ENCODE measurements around the gene KLHDC4. TPM values are rescaled to one million over a fixed set of nuclear protein-coding genes. Genes with fewer than 3 reads are reported as not detected.

Gene KLHDC4
- total and polyA plus RNA-seq, 5 donors from 2014 or later = 17.0 to 104 (median 17.5) TPM

GRCh38 chr16:87709677-87710076 lies 56.1 kb downstream of the KLHDC4 start:
- Mint-ChIP-seq H3K4me1 (peaks cover 4 to 28% (median 11%) of the 10 kb centered on the region in 4 donors), H3K4me3 (no peak overlapping the region), H3K36me3 (peaks cover 21% of the 10 kb centered on the region), H3K27ac (no peak overlapping the region), H3K27me3 (no peaks in the 10 kb centered on the region), H3K9me3 (no peaks in the 10 kb centered on the region)
- no peak for ATAC-seq (ENCODE audit: low read depth in 2 of 2)
- H3K27me3 ChIP-seq (ENCODE audit: control insufficient read depth, insufficient read depth, low read length) = no peaks in the 10 kb centered on the region
- no peaks in the 10 kb centered on the region for H3K9me3 ChIP-seq (ENCODE audit: control insufficient read depth in 2 of 2, low read length in 2 of 2)
- DNase-seq = no peak
- H3K4me3 ChIP-seq (ENCODE audit: low read depth, low read length) = no peak overlapping the region
- H3K4me1 ChIP-seq (ENCODE audit: control insufficient read depth, insufficient read depth, low read length, poor library complexity, severe bottlenecking) = peaks cover 18% of the 10 kb centered on the region
- H3K27ac ChIP-seq (ENCODE audit: insufficient read depth, low read length, poor library complexity, severe bottlenecking) = no peak overlapping the region
- peaks cover 58% of the 10 kb centered on the region for H3K36me3 ChIP-seq (ENCODE audit: control insufficient read depth, insufficient read depth, low read length)

- peaks cover 56% of the 10 kb centered on the region for H3K36me3 ChIP-seq (ENCODE audit: control insufficient read depth, insufficient read depth, low read length)
These were observed 56.7 kb downstream of the KLHDC4 start for GRCh38 chr16:87708881-87709638.

DNA sequence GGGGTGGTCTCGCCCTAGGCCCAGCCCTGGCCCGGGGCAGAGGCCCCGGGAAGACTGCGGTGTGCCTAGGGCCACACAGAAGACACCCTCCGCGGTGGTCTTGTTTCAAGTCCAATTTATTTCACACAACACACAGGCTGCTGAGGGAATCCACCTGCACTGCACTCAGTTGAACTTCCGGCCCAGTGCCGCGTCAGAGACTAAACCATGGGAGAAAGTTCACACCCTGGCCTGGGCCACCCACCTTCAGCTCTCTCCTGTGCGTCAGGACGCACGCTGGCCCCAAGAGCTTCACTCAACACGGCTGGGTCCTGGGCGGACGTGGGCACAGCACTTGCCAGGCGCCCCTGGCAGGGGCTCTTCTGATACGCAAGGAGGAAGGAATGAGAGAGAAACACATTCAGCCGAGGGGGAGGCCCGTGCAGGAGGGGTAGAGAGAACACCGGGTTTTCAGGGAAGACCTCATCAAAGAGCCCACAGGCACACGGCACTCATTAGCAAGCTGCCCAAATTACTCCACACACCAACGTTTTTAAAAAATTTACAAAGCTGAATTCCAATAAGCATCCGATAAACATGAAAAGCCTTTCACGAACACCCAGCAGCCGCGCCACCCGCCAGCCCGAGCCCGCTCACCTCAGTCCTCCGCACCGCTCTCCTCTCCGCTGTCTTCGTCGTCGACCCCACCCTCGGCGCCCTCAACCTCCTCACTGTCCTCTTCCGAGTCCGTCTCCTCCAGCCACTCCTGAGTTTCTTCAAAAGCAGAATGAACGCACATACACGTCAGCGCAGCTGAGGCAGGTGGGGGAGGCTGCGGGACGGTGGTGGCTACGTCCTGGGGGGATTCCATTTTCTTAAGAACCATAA lies 57.8 kb downstream of the KLHDC4 start:
- peaks cover 13% of the 10 kb centered on the region for H3K4me1 ChIP-seq (ENCODE audit: control insufficient read depth, insufficient read depth, low read length, poor library complexity, severe bottlenecking)
- H3K27me3 ChIP-seq (ENCODE audit: control insufficient read depth, insufficient read depth, low read length) = no peaks in the 10 kb centered on the region
- Mint-ChIP-seq H3K36me3 (peaks cover 14% of the 10 kb centered on the region), H3K27ac (no peak overlapping the region), H3K4me1 (peaks cover 0 to 24% (median 2%) of the 10 kb centered on the region in 4 donors), H3K27me3 (no peaks in the 10 kb centered on the region), H3K9me3 (no peaks in the 10 kb centered on the region), H3K4me3 (no peak overlapping the region)
- no peak overlapping the region for H3K27ac ChIP-seq (ENCODE audit: insufficient read depth, low read length, poor library complexity, severe bottlenecking)
- ATAC-seq (ENCODE audit: low read depth in 2 of 2) (no peak), DNase-seq (no peak)
- no peak overlapping the region for H3K4me3 ChIP-seq (ENCODE audit: low read depth, low read length)
- no peaks in the 10 kb centered on the region for H3K9me3 ChIP-seq (ENCODE audit: control insufficient read depth in 2 of 2, low read length in 2 of 2)
- peaks cover 51% of the 10 kb centered on the region for H3K36me3 ChIP-seq (ENCODE audit: control insufficient read depth, insufficient read depth, low read length)

More at GRCh38 chr16:87708881-87709638, 56.7 kb downstream of the KLHDC4 start:
- no peaks in the 10 kb centered on the region for H3K9me3 Mint-ChIP-seq
- Histone ChIP-seq H3K4me1 (ENCODE audit: control insufficient read depth, insufficient read depth, low read length, poor library complexity, severe bottlenecking) (peaks cover 13% of the 10 kb centered on the region), H3K4me3 (ENCODE audit: low read depth, low read length) (no peak overlapping the region), H3K9me3 (ENCODE audit: control insufficient read depth in 2 of 2, low read length in 2 of 2) (no peaks in the 10 kb centered on the region), H3K27ac (ENCODE audit: insufficient read depth, low read length, poor library complexity, severe bottlenecking) (no peak overlapping the region), H3K27me3 (ENCODE audit: control insufficient read depth, insufficient read depth, low read length) (no peaks in the 10 kb centered on the region)
- ATAC-seq (ENCODE audit: low read depth in 2 of 2) = no peak
- H3K4me3 Mint-ChIP-seq = no peak overlapping the region
- peaks cover 17% of the 10 kb centered on the region for H3K36me3 Mint-ChIP-seq
- DNase-seq = no peak
- H3K4me1 Mint-ChIP-seq = peaks cover 4 to 25% (median 8%) of the 10 kb centered on the region in 4 donors
- no peak overlapping the region for H3K27ac Mint-ChIP-seq
- H3K27me3 Mint-ChIP-seq = no peaks in the 10 kb centered on the region

- no peak overlapping the region for H3K27ac Mint-ChIP-seq
- Histone ChIP-seq H3K9me3 (ENCODE audit: control insufficient read depth in 2 of 2, low read length in 2 of 2) (no peaks in the 10 kb centered on the region), H3K27me3 (ENCODE audit: control insufficient read depth, insufficient read depth, low read length) (no peaks in the 10 kb centered on the region), H3K4me1 (ENCODE audit: control insufficient read depth, insufficient read depth, low read length, poor library complexity, severe bottlenecking) (peaks cover 16% of the 10 kb centered on the region), H3K36me3 (ENCODE audit: control insufficient read depth, insufficient read depth, low read length) (peaks cover 45% of the 10 kb centered on the region), H3K27ac (ENCODE audit: insufficient read depth, low read length, poor library complexity, severe bottlenecking) (no peak overlapping the region), H3K4me3 (ENCODE audit: low read depth, low read length) (no peak overlapping the region)
- H3K9me3 Mint-ChIP-seq = no peaks in the 10 kb centered on the region
- no peaks in the 10 kb centered on the region for H3K27me3 Mint-ChIP-seq
- H3K4me3 Mint-ChIP-seq = no peak overlapping the region
- DNase-seq (no peak), ATAC-seq (ENCODE audit: low read depth in 2 of 2) (no peak)
- peaks cover 0 to 24% (median 8%) of the 10 kb centered on the region in 4 donors for H3K4me1 Mint-ChIP-seq
- peaks cover 14% of the 10 kb centered on the region for H3K36me3 Mint-ChIP-seq
These were observed 58.7 kb downstream of the KLHDC4 start for GRCh38 chr16:87707097-87707496.

GRCh38 chr16:87706278-87707000 lies 59.3 kb downstream of the KLHDC4 start:
- no peaks in the 10 kb centered on the region for H3K9me3 Mint-ChIP-seq
- Histone ChIP-seq H3K36me3 (ENCODE audit: control insufficient read depth, insufficient read depth, low read length) (peaks cover 44% of the 10 kb centered on the region), H3K27me3 (ENCODE audit: control insufficient read depth, insufficient read depth, low read length) (no peaks in the 10 kb centered on the region), H3K4me1 (ENCODE audit: control insufficient read depth, insufficient read depth, low read length, poor library complexity, severe bottlenecking) (peaks cover 20% of the 10 kb centered on the region), H3K4me3 (ENCODE audit: low read depth, low read length) (no peak overlapping the region), H3K9me3 (ENCODE audit: control insufficient read depth in 2 of 2, low read length in 2 of 2) (no peaks in the 10 kb centered on the region), H3K27ac (ENCODE audit: insufficient read depth, low read length, poor library complexity, severe bottlenecking) (no peak overlapping the region)
- no peak for ATAC-seq (ENCODE audit: low read depth in 2 of 2)
- peaks cover 0 to 28% (median 11%) of the 10 kb centered on the region in 4 donors for H3K4me1 Mint-ChIP-seq
- peaks cover 14% of the 10 kb centered on the region for H3K36me3 Mint-ChIP-seq
- H3K27me3 Mint-ChIP-seq = no peaks in the 10 kb centered on the region
- DNase-seq = no peak
- no peak overlapping the region for H3K27ac Mint-ChIP-seq
- no peak overlapping the region for H3K4me3 Mint-ChIP-seq

GRCh38 chr16:87705771-87706277 lies 60.0 kb downstream of the KLHDC4 start:
- Mint-ChIP-seq H3K4me1 (peaks cover 0 to 30% (median 11%) of the 10 kb centered on the region in 4 donors), H3K4me3 (no peak overlapping the region), H3K27ac (no peak overlapping the region), H3K9me3 (no peaks in the 10 kb centered on the region), H3K36me3 (peaks cover 14% of the 10 kb centered on the region), H3K27me3 (no peaks in the 10 kb centered on the region)
- DNase-seq (no peak), ATAC-seq (ENCODE audit: low read depth in 2 of 2) (no peak)
- Histone ChIP-seq H3K4me1 (ENCODE audit: control insufficient read depth, insufficient read depth, low read length, poor library complexity, severe bottlenecking) (peaks cover 20% of the 10 kb centered on the region), H3K27me3 (ENCODE audit: control insufficient read depth, insufficient read depth, low read length) (no peaks in the 10 kb centered on the region), H3K4me3 (ENCODE audit: low read depth, low read length) (no peak overlapping the region), H3K36me3 (ENCODE audit: control insufficient read depth, insufficient read depth, low read length) (peaks cover 38% of the 10 kb centered on the region), H3K27ac (ENCODE audit: insufficient read depth, low read length, poor library complexity, severe bottlenecking) (no peak overlapping the region), H3K9me3 (ENCODE audit: control insufficient read depth in 2 of 2, low read length in 2 of 2) (no peaks in the 10 kb centered on the region)

- no peak overlapping the region for H3K27ac ChIP-seq (ENCODE audit: insufficient read depth, low read length, poor library complexity, severe bottlenecking)
- Mint-ChIP-seq H3K4me3 (no peak overlapping the region), H3K36me3 (peaks cover 8% of the 10 kb centered on the region), H3K9me3 (no peaks in the 10 kb centered on the region), H3K4me1 (peaks cover 0 to 35% (median 11%) of the 10 kb centered on the region in 4 donors), H3K27ac (no peak overlapping the region), H3K27me3 (no peaks in the 10 kb centered on the region)
- DNase-seq (no peak), ATAC-seq (ENCODE audit: low read depth in 2 of 2) (no peak)
- H3K36me3 ChIP-seq (ENCODE audit: control insufficient read depth, insufficient read depth, low read length) = peaks cover 29% of the 10 kb centered on the region
- H3K4me3 ChIP-seq (ENCODE audit: low read depth, low read length) = no peak overlapping the region
- H3K27me3 ChIP-seq (ENCODE audit: control insufficient read depth, insufficient read depth, low read length) = no peaks in the 10 kb centered on the region
- H3K4me1 ChIP-seq (ENCODE audit: control insufficient read depth, insufficient read depth, low read length, poor library complexity, severe bottlenecking) = peaks cover 20% of the 10 kb centered on the region
- H3K9me3 ChIP-seq (ENCODE audit: control insufficient read depth in 2 of 2, low read length in 2 of 2) = no peaks in the 10 kb centered on the region
These were observed 60.9 kb downstream of the KLHDC4 start for GRCh38 chr16:87704754-87705353.

Measured in CD4-positive, CD25-positive, alpha-beta regulatory T cell (primary cell).